Middle frontal gyrus (tissue), 1 donor: Measurements from ENCODE around the gene ELK1.
"Not testable (repeated sequence)": the region's sequence is repeated elsewhere in the genome, so short reads cannot be mapped to it uniquely, and the experiment has no call there.

Experiments used
- DNase-seq: peaks from one replicate; pipeline ENCODE4 v3.0.0-alpha.2; 2015; ENCODE audit warnings: low spot score; ENCODE audit errors: extremely low spot score

The ELK1 gene

DNA sequence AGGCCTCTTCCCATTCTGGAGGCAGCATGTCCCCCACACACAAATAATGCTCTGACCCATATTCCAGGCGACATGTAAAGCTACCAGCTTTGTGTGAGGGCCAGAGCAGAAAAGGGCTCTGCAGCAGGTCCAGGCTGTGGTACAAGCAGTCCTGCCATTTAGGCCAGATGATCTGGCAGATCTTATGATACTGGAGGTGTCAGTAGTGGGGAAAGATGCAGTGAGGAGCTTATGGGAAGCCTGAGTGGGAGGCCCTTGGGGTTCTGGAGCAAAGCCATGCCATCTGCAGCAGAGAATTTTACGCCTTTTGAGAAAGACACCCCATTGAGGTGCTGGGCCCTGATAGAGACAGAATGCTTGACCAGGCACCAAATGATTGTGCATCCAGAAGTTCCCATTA is 38.4 kb downstream of the ELK1 start:
- no peak for DNase-seq

DNA sequence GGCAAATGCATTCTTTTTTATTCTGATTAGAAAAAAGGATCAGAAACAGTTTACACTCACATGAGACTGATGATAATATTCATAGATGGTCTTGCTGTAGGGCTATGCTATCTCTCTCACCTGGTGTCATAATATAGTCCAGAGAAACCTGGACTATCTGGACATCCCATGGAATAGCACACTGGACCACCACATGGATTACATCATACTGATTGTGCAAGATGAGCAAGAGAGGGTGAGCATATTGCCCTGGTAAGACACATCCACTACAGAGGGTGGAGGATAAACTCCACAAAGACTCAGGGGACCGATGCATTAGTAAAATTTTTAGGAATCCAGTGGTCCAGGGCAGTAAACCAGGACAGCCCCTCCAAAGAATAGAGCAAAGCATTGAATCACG is 38.9 kb downstream of the ELK1 start:
- no peak for DNase-seq

DNA sequence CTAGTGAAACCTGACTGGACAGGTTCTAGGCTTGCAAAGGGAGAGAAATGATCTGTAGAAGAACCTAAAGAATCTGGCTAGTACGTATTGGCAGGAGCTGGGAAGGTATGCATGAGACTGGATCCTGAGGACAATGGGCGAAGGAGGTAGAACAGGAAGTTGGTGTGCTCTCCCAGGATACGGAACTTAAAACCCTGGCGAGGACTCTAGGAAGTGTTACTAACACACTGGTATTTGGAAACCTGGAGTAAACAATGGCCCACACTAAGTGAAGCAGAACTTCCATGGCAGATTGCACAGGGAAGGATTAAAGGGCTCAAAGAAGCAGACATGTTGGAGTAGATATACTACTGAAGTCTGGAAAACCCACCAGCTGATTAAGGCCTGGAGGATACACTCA is 39.9 kb downstream of the ELK1 start:
- DNase-seq = no peak

DNA sequence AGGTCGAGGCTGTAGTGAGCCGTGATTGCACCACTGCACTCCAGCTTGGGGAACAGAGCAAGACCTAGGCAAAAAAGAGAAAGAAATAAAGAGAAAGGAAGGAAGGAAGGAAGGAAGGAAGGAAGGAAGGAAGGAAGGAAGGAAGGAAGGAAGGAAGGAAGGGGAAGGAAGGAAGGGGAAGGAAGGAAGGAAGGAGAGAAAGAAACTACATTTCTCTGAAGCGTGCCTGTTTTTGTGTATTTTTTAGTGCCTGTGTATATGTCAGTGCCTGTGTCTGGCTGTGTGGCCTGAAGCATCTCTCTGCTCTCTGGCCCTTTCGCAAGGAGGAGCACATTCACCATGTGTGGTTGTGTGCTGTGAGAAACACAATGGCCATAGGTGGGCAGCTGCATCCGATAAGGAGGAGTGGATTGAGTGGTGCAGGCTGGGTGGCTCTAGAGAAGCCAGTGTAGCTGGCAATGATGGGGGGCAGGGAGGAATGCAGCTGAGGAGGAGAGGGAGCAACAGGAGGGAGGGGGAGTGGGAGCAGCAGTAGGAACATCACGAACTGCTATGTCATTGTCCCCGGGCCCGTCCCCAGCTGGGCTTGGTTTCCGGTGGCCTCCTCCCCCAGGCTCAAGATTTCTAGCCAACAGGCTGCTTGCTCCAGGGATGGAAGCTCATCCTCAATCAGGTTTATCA is 42.1 kb downstream of the ELK1 start:
- DNase-seq = no peak

DNA sequence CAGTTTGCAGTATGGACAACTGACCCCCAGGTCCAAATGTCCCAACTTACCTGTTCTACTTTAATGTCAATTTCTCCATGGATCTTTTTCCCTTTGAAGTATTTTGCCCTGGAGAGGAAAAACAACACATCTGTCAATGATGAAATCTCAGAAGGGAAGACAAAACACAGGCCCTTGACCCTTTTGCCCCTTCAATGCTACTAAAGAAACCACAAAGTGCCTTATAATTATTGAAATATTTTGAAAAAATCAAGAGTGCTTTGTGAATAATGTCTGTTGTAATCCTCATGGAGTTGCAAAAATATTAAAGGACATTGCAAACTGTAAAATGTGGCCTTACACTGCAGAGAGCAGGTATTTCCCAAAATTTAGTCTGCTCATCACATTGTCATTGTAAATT is 43.3 kb downstream of the ELK1 start:
- DNase-seq = no peak

DNA sequence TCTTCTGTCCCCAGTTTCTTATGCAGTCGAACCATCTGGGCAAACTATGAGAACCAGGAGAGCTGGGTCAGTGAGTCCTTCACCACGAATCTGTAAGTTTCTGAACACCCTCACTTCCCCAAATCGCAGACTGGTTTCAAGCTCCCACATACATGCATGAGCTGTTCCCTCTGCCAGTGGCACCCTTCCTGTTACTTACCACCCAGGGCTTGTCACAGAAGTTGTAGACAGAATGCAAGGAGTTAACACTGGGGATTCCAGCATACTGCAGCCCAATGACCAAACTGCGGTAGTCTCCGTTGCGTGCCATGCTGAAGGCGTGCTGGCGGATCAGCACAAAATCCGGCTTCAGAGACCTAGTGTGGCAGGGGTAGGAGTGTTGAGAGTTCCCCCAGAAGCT is 45.3 kb downstream of the ELK1 start:
- DNase-seq = no peak

DNA sequence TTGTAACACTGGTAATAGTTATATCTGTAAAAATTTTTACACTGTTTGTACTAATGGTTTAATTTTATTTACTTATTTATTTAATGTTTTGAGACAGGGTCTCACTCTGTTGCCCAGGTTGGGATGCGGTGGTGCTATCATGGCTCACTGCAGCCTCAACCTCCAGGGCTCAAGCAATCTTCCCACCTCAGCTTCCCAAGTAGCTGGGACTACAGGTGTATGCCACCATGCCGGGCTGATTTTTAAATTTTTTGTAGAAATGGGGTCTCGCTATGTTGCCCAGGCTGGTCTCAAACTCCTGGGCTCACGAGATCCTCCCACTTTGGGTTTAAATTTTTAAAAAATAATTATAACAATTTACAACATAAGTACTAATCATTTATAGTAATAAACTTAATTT is 47.2 kb downstream of the ELK1 start:
- DNase-seq = not testable (repeated sequence)

DNA sequence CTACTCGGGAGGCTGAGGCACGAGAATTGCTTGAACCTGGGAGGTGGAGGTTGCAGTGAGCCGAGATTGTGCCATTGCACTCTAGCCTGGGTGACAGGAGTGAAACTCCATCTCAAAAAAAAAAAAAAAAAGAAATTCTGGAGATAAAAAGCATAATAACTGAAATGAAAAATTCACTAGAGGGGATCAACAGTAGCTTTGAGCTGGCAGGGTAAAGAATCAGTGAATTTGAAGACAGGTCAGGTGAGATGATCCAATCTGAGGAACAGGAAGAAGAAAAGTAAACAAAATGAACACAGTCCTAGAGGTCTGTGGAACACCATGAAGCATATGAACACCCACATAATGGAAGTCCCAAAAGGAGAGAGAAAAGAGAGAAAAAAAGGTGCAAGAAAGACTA is 53.1 kb downstream of the ELK1 start:
- no peak for DNase-seq

DNA sequence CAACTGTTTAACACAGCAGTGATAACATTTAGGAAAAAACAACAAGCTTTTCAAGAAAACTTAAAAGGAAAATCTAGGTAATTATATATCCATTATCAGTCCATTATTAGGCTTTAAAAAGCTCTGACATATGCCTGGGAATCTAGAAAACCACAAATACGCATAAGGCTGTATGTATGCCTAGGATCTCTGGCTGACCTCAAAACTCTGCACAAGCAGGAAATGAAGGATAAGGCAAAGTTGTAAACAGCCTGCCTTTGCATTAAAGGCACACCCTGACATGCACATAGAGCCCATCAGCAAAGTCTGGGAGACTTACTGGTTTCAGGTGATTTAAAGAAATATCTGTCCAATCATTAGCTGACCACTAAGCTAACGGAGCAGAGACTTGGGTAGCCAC is 54.1 kb downstream of the ELK1 start:
- DNase-seq = no peak

DNA sequence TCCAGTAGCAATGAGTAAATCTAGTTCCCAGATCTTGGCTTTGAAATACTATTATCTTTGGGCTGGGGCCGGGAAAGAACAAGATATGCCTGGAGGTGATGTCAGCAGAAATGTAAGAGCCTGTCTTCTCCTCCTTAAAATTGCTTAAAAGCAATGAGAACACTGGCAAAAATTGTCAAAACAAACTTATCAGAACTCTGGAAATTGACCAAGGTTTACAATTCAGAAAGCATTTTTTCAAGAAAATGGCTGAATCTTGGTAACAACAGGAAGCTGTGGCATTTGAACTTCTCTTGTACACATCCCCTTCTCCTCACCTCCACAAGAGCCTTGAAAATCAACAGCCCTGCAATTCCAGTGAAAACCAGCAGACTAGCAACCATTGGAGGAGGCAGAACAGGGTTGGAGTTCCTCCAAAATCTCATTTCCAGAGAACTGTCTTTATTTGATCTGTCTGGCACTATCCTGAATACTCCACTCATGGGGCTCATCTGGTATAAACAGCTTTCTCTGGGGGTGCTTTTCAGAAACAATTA is 54.6 kb downstream of the ELK1 start:
- no peak for DNase-seq

DNA sequence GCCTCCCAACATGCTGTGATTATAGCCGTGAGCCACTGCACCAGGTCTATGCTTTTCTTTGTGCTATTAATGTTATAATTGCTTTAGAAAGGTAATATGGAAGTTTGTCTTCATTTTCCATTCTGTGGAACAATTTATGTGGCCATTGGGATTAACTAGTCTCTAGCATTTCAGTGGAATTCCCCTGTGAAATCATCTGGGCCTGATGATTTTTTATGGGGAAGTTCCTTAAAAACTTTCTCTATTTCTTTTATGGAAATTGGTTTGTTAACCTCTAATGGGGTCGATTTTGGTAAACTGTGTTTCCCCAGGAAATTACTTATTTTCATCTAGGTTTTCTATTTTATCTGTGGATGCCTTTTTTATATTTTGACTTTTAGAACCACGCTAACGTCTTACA is 56.8 kb downstream of the ELK1 start:
- DNase-seq = no peak

DNA sequence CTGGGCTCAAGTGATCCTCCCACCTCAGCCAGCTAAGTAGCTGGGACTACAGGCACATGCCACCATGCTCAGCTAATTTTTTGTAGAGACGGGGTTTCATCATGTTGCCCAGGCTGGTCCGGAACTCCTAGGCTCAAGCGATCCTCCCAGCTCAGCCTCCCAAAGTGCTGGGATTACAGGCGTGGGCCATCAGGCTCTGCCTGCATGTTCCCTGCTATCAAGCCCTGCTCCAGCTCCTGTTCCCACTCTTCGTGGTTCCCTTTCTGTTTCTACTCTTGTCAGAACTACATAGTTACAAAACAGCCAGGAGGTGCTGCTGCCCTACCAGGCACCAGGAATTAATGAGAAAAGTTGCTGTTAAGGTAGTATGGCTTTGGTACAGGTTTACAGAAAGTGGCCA is 59.4 kb downstream of the ELK1 start:
- no peak for DNase-seq

DNA sequence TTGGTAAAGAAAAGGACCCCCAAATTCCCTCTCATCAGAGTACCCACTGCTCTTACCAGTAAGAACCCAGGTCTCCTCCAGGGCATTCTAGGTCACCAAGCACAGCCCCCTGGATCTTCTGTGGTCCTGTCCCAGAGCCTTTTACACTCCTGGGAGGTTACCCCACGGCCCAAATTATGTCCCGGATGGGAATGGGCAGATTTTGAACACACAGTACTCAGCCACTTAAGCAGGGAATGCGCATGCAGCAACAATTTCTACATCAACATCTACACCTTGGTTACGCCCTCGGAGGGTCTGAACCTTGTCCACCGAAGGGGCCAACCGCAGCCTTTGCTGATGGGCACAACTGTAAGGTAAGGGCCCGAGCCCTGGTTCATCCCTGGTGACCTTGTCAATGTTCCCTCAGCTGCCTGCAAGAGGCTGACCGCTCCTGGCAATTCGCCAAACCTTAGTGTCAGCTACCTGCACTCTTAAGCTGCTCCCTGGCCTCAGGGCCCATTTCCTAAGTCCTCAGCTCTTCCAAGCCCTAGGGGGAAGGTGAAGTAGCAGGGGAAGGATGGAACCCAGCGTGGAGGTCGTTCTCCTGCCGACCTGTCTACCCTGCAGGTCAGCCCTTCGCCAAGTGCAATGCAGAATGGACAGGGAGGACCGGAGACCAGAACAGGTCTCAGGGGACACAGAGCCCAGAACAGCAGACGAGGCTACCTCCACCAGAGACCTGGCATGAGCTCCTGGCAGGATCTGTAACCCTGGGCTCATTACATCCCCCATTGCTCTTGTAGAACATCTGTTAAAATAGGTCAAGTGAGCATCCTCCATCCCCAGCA is 62.2 kb downstream of the ELK1 start:
- DNase-seq = no peak

DNA sequence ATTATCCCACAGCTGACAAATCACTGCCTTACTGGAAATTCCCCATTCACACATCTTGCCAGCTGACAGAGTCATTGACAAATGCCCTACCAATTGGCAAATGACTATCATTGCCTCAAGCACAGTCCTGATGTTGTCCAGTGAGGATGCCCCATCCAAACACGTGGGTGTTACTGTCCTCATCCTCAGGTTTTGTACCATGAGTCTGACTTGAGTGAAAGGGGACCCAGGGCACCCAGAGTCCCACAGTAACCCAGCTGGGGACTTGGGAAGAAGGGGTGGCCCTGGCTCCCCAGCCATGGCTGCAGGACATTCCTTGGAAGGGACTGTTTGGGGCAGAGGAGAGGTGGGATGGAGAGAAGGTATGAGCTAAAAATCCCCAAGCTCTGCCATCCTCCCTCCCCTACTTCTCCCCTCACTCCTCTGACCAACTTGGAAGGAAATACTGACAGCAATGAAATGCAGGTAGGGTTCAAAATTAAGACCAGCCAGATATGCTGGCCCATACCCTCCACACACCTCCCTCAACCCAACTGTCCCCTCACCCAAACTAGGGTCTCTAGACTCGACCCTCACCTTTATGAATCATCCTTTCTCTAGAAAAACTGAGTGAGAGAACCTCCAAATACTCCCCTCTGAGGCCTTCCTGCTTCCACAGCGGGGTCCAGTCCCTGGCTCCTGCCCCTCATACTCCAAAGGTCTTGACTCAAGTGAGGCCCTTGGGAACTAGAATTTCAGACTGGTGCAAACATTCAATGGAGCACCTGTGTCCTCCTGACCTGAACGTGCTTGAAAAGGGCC is 63.1 kb downstream of the ELK1 start:
- DNase-seq = no peak

DNA sequence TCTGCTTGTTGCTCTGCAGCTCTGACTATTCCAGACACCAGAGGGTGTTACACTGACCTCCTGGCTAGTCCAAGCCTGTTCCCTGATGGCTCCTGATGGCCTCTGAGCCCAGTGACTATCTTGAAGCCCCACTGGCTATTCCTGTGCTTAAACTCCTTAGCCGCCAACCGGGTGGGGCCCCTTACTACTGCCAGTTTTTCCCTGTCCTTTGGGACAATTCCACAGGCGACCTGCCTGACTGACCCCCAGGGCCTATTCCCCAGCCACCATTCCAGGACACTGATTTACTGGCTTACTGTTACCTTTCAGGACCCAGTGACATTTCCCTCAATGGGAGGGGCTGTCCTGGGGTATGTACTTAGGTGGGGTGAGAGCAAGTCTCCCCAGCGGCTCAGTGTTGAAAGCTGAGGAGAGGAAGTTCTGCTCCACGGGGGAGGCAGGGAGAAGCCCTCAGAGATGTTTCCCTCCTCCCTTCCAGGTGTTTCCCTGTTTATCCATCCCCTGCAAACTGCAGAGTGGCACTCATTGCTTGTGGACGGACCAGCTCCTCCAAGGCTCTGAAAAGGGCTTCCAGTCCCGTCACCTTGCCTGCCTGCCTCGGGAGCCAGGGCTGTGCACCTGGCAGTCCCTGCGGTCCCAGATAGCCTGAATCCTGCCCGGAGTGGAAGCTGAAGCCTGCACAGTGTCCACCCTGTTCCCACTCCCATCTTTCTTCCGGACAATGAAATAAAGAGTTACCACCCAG is 64.1 kb downstream of the ELK1 start:
- no peak for DNase-seq
